ENCODE results near the gene KLF11.

KLF11 gene

DNA sequence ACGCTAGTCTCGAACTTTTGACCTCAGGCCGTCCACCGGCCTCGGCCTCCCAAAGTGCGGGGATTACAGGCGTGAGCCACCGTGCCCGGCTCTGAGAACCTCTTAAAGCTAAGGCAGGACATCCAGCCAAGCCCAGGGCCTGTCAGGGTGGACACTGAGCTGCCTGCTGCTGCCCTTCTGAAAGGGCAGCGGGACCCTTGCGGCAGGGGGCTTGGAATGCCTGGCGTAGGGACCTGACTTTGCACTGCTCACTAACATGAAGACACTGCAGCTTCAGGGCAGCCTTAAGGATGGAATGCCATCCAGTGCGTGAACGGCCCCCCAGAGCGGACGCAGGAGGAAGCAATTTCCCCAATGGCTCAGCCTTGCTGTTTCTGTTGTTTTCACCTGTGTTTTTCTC is 27.8 kb downstream of the KLF11 start:
- no peak for DNase-seq

DNA sequence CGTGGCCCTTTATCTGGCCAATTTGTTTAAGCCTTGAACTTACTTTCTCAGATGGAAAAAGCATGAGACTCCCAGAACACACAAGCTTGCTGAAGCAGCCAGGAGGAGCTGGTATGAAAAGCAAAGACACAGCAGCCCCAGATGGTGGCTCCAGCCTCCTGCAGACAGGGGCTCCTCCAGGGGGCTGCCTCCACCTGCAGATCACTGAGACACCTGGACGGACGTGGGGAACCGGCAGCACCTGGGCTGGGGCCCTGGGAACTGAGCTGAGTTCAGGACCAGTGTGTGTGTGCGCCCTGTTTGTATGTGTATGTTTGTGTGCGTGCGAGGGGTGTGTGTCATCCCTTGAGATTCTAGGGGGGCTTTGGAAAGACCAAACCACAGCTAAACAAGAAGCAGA is 28.2 kb downstream of the KLF11 start:
- DNase-seq, result no peak

DNA sequence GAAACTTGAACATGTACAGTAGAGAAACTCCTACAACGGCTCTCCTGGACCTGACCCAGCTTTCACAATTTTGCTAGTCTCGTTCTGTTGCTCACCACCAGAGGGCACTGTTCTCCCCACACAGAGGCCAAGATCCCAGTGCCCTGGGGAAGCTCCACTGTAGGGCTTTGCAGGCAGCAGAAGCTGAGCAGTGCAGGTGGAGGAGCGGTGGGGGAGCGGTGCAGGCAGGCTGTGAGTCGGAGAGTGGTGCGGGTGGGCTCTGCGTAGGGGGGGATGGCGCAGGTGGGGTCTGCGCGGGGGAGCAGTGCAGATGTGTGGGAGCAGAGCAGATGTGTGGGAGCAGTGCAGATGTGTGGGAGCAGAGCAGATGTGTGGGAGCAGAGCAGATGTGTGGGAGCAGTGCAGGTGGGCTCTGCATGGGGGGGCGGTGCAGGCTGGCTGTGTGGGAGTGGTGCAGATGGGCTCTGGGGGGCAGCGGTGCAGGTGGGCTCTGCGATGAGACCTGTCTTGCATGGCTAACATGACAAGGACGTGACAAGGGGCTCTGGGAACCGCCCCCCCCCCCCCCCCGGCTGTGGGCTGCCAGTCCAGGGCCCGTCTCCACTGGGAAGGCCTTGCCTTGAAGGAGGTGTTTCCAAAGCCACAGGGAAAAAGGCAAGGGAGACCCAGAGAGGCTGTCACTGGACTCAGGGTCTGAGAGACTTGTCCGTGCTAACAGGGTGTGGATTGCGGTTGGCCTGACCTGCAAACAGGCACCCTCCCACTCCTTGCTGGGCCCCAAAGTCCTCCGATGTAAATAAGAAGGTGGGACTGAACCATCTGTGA is 29.5 kb downstream of the KLF11 start:
- peak; percentile 55 for DNase-seq

DNA sequence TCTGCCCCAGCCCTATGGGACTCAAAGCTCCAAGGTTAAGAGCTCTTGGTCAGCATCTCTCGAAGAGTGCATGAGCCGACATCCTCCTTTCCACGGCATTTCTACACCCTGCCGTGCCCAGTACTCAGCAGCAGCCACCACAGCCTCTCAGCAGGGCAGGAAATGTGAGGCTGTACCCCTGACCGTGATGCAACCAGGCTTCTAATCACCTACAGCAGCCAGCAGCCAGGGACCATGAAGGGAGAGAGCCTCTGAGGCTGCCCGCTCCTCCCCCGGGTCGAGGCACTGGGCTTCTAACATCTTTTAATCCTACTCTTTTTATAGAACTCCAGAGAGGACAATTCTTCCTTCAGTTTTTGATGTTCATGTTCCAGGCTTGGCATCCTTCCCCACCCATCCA is 30.4 kb downstream of the KLF11 start:
- no peak for DNase-seq

DNA sequence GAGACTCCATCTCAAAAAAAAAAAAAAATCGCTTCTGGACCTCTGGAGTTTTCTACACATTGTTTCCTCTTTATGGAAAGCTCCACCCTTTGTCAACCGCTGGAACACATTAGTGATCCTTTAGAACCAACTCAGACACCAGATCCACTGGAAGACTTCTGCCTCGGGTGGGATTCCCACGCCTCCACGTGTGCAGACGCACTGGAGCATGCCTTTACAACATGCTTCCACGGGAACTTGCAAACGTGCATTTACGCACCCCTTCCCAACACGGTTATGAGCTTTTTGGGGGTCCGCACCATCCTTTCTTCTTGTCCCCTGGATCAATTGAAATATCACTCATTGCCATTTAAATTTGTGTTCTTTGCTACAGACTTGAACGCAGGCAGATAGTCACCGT is 31.8 kb downstream of the KLF11 start:
- DNase-seq, result no peak

DNA sequence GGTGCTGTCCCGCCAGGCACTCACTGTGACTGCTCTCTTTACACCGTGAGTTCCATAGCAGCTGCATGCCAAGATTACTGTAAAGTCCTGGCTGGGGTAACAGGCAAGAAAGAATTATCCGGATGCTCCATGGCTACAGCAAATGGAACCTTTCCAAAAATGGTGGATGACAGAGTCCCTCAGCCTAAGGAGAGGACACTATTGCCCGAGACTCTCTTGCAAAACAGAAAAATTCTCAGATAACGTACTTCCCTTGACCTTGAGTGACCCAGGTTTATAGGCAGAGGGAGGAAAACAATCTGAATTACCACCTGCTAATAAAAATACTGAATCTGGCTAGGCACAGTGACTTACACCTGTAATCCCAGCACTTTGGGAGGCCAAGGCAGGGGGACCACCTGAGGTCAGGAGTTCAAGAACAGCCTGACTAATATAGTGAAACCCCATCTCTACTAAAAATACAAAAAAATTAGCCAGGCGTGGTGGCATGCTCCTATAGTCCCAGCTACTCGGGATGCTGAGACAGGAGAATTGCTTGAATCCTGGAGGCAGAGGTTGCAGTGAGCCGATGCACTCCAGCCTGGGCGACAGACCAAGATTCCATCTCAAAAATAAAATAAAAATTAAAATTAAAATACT is 32.3 kb downstream of the KLF11 start:
- DNase-seq, result no peak

DNA sequence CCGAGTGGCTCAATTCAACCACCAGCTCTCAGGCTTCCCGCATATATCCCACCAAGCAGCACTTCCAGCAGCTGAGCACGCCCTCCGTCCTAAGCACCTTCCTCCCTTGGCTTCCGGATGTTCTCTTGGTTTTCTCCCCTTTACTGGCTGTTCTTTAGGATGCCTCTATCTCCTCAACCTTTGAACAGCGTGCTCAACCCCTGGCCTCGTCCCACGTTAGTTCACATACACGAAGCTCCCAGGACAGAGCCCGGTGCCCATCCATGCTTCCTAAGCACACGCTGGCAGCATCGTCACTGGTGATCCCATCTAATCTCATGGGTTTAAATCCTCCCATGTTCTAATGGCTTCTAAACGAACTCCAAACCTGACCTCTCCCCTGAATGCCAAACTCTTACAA is 33.2 kb downstream of the KLF11 start:
- DNase-seq, result no peak

DNA sequence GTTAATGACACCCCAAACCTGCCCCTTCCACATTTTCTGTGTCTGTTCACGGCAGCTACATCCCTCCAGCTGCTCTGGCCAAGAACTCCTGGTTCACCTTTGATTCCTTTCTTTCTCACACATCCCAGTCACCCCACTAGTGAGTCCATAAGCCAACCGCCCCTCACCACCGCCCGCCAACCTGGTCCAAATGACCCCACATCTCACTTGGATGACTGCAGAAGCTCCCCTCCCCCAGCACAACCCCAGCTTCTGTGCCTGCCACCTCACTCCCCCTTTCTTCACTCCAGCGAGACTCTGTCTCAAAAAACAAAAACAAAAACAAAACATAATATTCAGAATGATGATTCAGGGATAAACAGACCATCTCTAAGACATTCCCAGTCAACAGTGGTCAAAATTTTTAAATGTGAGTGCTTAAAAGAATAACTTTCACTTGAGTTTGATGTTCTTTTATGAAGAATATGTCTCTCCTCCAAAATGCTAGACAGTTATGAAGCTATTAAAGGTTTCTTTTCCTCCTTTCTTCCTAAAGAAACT is 33.7 kb downstream of the KLF11 start:
- DNase-seq, result no peak

DNA sequence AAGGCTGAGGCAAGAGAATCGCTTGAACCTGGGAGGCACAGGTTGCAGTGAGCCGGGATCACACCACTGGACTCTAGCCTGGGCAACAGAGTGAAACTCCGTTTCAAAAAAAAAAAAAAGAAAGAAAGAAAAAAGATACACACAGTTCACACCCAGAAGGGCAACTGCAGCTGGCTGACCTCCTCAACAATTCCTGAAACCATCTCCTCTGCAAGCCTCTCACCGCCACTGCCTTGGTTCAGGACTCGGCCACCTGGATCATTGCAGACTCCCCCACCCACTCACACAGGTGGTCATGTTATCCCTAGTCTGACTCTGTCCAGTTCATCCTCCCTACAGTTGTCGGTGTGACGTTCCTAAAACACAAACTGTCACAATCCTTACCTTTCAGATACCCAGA is 34.7 kb downstream of the KLF11 start:
- no peak for DNase-seq

DNA sequence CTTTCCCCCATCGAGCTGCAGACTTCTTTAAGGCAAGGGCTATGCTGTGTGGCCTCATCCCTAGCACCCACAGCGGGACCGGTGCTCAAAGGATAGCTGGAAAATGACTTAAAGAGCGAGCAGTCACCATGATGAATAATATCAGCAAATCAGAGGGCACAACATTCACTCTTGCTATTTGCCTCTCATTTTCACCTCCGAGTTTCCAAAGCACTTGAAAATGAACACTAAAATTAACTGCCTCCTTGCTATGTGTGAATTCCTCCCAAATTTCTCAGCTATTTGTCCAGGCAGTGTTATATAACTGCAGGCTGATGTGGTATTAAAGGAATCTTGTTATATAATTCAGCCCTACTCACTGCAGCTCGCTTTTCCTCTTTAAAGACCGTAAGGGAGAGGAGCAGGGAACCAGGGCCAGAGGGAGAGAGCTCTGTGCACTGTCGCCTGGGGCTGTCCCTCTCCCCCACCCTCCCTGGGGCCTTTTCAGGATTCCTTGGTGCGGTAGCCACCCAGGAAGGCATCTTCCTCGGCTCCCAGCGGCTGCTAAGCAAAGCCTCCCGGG is 35.4 kb downstream of the KLF11 start:
- no peak for DNase-seq

DNA sequence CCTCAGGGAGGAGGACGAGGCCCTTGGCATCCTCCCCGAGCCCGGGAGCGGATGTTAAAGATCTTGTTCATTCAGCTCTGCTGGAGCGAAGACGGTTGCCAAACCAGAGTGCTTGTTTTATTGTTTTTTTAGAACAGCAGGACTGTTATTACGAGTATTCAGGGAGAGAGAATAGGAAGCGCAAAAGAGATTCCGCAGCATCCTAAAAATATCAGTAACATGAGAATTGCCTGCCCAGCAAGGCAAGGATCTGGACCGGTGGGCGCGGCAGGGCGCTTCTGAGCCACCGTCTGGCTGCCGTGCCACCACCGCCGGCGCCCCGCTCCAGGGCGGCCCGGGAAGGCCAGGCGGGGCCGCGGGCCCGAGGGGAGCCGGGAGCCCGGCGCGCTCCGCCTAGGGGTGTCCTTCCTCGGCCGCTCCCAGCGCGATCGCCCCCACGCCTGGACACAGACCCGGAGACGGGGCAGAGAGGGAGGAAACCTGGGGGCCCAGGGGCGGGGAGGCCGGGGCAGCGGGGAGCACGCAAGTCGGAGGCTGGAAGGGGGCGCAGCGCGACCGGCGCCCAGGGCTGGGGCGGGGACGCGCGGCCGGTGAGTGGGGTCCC is 36.0 kb downstream of the KLF11 start:
- DNase-seq, result no peak

DNA sequence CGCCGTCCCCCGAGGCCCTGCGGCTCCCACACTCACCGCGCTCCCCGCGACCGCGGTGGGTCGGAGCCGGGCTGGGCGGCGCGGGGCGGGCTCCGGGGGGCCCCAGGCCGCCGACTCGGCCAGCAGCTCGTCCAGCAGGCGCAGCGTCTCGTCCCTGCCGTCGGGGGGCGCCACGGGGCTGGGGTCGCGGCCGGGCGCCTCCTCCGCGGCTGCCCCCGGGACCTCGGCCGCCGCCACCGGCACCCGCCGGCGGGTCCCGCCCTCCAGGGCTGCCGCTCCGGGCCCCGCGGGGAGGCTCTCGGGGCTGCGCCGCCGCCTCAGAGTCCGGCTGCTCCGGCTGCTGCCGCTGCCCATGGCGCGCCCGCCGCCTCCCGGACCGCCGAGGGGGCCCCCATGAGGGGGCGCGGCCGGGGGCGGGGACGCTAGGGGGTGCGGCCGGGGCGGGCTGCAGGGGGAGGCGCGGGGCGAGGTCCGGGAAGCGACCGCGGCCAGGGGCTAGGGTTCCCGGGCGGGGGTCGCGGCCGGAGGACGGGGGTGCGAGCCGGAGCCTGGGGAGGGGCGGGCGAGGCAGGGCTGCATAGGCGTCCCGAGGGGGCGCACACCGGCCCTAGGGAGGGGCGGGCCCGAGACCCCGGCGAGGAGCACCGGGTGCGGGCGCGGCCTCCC is 36.7 kb downstream of the KLF11 start, which contains the start of gene CYS1:
TSS of gene CYS1 (minus strand) at position 542 of the 666 bp plus-strand sequence. CDS start at position 354, 188 bp downstream.
- DNase-seq, result no peak

DNA sequence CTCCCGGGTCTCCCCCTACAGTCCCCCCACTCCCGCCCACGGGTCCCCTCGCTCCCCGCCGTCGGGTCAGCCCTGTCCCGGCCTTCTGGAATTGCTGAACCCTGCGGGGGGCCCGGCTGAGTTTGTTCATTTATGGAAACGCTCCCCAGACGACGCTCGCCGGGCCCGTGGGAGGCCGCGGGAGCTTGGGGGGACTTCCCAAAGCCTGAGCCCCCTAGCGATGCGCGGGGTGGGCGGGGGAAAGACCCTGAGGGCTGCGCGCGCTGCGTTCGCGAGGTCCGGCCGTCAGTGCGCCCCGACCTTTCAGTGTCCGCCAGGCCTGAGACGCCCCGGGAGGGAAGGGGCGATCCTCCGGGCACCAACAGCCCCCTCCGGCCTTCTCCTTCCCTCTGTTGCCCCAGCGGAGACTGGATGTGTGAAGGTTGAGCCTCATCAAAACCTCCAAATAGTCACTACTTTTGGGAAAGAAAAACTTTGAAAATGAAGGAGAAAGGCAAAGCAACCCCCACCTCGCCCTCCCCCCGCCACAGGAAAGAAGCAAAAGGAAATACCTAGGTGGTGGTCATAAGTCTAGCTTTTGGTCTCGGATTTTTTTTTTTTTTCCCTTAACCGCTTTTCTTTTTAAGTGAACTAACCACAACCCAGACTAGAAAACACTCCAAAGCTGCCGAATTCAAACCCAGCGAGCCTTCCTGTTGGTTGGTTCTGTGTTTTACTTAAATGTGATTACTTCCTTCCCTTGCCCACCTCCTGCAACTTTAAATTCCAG is 37.4 kb downstream of the KLF11 start:
- no peak for DNase-seq

DNA sequence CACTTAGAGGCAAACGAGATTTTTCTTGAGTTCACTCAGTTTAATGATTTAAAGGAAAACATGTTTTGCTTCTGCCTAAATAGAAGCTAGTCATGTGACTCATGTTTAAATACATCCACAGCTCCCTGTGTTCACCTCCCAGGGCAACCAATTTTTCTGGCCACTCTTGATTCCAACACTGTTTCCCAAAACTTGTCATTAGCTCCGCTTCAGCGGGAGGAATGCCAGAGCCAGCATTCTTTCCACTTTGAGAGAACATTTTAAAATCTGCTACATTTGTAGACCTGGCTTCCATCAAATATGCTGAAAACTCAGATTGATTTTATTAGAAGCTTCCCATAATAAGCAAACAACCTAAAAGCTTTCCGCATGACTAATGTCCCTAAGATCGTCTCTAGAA is 39.7 kb downstream of the KLF11 start:
- no peak for DNase-seq

DNA sequence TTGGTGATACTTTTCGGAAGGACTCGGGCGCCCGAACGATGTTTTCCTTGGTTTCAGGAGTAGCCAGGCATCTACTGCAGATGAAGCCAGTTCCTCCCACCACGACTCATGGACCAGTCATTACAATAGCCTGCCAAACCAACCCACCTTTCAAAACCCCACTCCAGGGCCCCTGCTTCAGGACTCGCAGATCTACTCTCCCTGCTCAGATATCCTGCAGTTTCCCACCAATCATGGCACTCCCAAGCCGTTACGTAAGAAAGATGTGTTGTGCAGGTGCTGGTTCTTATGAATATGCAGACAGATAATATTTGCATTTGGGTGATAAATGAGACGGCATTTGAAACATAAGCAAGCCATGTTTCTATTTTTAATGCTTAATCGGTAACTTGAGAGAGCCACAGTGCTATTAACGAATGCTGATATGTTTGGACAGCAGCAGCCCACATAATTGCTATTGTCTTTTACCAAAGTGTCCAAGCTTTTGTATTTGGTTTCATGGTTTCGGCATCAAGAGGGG is 40.4 kb downstream of the KLF11 start:
- no peak for DNase-seq

DNA sequence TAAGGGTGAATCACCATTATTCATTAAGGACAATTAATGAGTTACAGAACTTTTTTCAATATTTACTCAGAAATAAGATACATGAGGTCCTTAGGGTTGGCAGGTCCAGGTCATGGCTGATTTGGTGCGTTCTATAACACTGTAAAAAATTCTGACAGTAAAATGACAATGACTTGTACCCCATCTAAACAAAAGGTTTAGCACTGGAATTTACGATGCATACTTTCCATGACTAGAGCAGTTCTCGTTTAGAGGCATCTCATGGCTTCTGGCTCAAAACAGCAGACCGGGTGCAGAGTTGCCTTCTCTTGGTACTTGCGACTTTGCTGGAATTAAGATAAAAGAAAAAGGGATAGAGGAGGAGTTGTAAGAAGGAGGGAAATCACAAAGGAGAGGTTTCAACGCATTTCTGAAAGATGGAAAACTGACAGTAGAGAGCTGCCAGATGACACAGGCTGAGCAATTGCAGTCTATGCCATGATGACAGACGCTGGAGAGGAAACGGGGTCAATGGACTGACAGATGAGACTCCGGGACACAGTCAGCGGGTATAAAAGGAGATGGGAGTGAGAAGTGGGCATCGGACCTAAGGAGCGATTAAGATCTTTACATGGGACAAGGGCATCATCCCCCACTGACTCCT is 41.0 kb downstream of the KLF11 start:
- no peak for DNase-seq

DNA sequence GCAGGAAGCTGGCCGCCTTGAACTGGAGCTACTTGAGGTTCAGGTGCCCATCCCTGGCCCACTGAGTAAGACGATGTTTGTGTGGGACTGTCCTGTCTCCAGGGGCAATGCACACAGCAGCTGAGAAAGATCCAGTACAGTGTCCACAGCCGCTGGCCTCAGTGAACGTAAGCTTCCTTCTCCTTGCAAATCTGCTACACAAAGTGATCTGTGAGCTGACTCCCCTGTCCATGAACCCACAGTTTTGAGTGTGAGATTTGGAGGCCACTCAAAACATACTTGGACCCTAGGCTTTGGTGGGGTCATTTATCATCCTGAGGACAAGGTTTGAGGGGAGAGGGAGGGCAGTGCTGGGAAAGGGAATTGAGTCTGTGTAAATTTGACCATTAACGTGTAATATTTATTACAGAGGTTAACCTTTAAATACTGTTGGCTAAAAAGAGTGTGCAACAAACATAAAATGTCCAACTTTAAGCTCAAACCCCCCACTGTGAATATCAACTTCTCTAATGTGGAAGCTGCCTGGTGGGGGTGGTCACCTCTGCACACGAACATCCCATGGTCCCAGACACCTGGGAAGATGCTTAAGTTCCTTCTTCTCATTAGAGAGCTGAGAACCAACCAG is 41.8 kb downstream of the KLF11 start:
- DNase-seq, result no peak

DNA sequence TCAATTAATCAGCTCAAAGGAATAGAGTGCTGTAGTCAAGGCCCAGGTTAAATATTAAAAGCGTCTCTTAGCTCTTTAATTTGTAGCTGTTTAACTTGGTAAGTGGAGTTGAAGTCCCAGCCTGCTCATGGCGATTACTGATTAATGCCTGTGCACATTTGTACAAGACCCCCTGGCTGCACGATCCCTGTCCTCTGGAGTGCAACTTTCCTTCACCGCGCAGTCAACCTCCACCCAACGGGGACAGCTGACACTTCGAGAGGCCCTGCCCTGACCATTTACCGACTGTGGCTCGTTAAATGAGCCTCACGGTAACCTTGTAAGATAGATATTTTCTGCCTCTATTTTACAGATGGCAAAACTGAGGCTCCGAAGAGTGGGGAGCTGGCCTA is 42.3 kb downstream of the KLF11 start:
- no peak for DNase-seq

DNA sequence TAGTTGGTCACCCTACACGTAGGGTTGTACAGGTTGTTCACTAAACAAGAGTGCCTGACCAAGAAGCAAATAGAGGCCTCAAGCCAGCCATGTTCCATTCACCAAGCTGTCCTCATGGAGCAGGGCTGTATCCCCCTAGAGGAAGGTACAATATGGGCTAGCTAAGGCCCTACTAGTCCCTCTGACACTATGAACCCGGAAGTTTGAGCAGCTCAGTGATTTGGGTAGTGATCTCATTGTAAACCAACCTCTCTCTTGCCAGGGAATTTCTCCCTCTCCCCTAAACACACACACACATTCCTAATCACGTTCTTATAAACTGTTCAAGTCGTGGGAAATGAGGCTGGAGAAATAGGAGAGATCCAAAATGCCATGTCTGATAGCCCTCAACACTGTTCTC is 43.6 kb downstream of the KLF11 start:
- no peak for DNase-seq

DNA sequence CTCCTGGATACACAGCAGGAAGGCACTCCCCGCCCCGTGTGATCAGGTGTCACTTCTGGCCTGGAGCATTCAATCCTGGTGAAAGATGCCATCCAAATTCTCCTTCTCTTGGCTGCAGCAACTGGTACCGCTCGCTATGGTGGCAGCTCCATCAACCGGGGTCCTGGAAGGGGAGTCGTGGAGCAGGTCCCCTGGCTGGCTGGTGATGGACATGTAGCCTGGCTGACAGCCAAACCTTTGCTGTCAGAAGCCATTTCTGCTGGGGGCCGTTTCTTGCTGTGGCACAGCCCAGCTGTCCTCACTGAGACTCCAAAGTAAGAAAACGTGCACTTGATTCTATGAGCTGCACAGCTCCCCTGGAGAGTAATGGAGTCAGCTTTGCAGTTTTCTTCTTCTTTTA is 44.0 kb downstream of the KLF11 start:
- DNase-seq, result no peak
